ENCODE results near the gene PHOSPHO1.

The PHOSPHO1 gene

GRCh38 chr17:49213399-49213798 is 17.2 kb downstream of the PHOSPHO1 start:
- Histone ChIP-seq H3K4me1 (peaks cover 0 to 6% (median 0%) of the 10 kb centered on the region in 4 donors), H3K27ac (no peak overlapping the region)
- intact Hi-C loops (cut with DNase I; ENCODE audit: low total_unique reads) = no loop called here

GRCh38 chr17:49210158-49211029 is 20.2 kb downstream of the PHOSPHO1 start, which contains the start of the genes ABI3 and GNGT2:
TSS of gene ABI3 (plus strand) at chr17:49210707. CDS start at chr17:49210725, 18 bp downstream.
TSS of gene GNGT2 (minus strand) at chr17:49210574. CDS start at chr17:49207422, 3,152 bp downstream.
- no peak for DNase-seq
- H3K4me1 ChIP-seq = no peaks in the 10 kb centered on the region

More at GRCh38 chr17:49213399-49213798, 17.2 kb downstream of the PHOSPHO1 start:
- no peak for DNase-seq
- no peak for TF ChIP-seq CTCF (IDR thresholded peaks at IDR 0.05)
- Histone ChIP-seq H3K9me3 (no peaks in the 10 kb centered on the region), H3K36me3 (no peaks in the 10 kb centered on the region), H3K4me3 (no peak overlapping the region), H3K27me3 (peaks cover 0 to 40% of the 10 kb centered on the region in 2 donors)

GRCh38 chr17:49209061-49209571 is 21.5 kb downstream of the PHOSPHO1 start:
- no peak overlapping the region for H3K4me3 ChIP-seq

More at GRCh38 chr17:49210158-49211029, 20.2 kb downstream of the PHOSPHO1 start, which contains the start of the genes ABI3 and GNGT2:
- peak within 1 kb of the TSS; percentile 28 to 35 for H3K4me3 ChIP-seq
- no peaks in the 10 kb centered on the region for H3K36me3 ChIP-seq
- peaks cover 0 to 50% of the 10 kb centered on the region in 2 donors for H3K27me3 ChIP-seq
- intact Hi-C loops (cut with DNase I; ENCODE audit: low total_unique reads) = no loop called here
- no peaks in the 10 kb centered on the region for H3K9me3 ChIP-seq
- H3K27ac ChIP-seq = peak within 1 kb of the TSS in 1 of 2 donors; percentile 19
- no peak for TF ChIP-seq CTCF (IDR thresholded peaks at IDR 0.05)

GRCh38 chr17:49204516-49204915 is 26.1 kb downstream of the PHOSPHO1 start:
- H3K36me3 ChIP-seq = no peaks in the 10 kb centered on the region
- H3K27ac ChIP-seq = no peak overlapping the region
- H3K9me3 ChIP-seq = no peaks in the 10 kb centered on the region
- intact Hi-C loops (cut with DNase I; ENCODE audit: low total_unique reads) = no loop called here
- no peak overlapping the region for H3K4me3 ChIP-seq
- no peaks in the 10 kb centered on the region for H3K4me1 ChIP-seq
- peaks cover 0 to 30% of the 10 kb centered on the region in 2 donors for H3K27me3 ChIP-seq
- no peak for TF ChIP-seq CTCF (IDR thresholded peaks at IDR 0.05)
- no peak for DNase-seq

More at GRCh38 chr17:49209061-49209571, 21.5 kb downstream of the PHOSPHO1 start:
- no peaks in the 10 kb centered on the region for H3K4me1 ChIP-seq
- no peaks in the 10 kb centered on the region for H3K9me3 ChIP-seq
- no peak for TF ChIP-seq CTCF (IDR thresholded peaks at IDR 0.05)
- H3K27me3 ChIP-seq = peaks cover 0 to 50% of the 10 kb centered on the region in 2 donors
- DNase-seq = no peak
- intact Hi-C loops (cut with DNase I; ENCODE audit: low total_unique reads) = no loop called here
- no peaks in the 10 kb centered on the region for H3K36me3 ChIP-seq
- no peak overlapping the region for H3K27ac ChIP-seq

- Histone ChIP-seq H3K36me3 (no peaks in the 10 kb centered on the region), H3K27me3 (peaks cover 0 to 22% of the 10 kb centered on the region in 2 donors), H3K27ac (no peak overlapping the region), H3K4me3 (no peak overlapping the region), H3K9me3 (no peaks in the 10 kb centered on the region), H3K4me1 (no peaks in the 10 kb centered on the region)
- no peak for TF ChIP-seq CTCF (IDR thresholded peaks at IDR 0.05)
- intact Hi-C loops (cut with DNase I; ENCODE audit: low total_unique reads) = no loop called here
- DNase-seq = no peak
These were observed 26.8 kb downstream of the PHOSPHO1 start for GRCh38 chr17:49203796-49204195.
